Astrocyte (in vitro differentiated cells and primary cell): ENCODE data around the gene ACSF2.

Source experiments
- CTCF ChIP-seq: IDR thresholded peaks from 2 replicates; pipeline ENCODE4 v1.5.1; 2011; ENCODE audit warnings: low read depth, mild to moderate bottlenecking, inconsistent platforms, low read length, moderate library complexity; ENCODE audit not compliant: insufficient read depth
- EZH2 ChIP-seq: IDR thresholded peaks from 2 replicates; pipeline ENCODE4 v1.6.1; 2012; ENCODE audit warnings: mild to moderate bottlenecking, low read length, inconsistent platforms; ENCODE audit not compliant: insufficient read depth

- no peak for TF ChIP-seq CTCF
- TF ChIP-seq EZH2: no peak
Observed at GRCh38 chr17:50424246-50424995, 1.6 kb upstream of the ACSF2 start.
